Activated T-cell treated with anti-CD3 and anti-CD28 coated beads, Interleukin-2, amount 50 U/mL, for 4 hours (primary cell): ENCODE data around the gene NEU1. TPM values are rescaled to one million over a fixed set of nuclear protein-coding genes. Genes with fewer than 3 reads are reported as not detected.
"Not testable (repeated sequence)": the region's sequence is repeated elsewhere in the genome, so short reads cannot be mapped to it uniquely, and the experiment has no call there.

Source experiments
- ATAC-seq, 2 donors: fragments of 200-7000 bp; cut with Tn5 transposase; one replicate each; pipeline ENCODE4 v1.10.0; 2021
- DNase-seq: peaks from one replicate; pipeline ENCODE4 v3.0.0-alpha.2; 2020
- H3K27me3 Mint-ChIP-seq: one replicate; pipeline ENCODE4 v1.8.0; 2021; ENCODE audit warnings: low read depth, mixed read lengths
- H3K36me3 Mint-ChIP-seq: one replicate; pipeline ENCODE4 v1.8.0; 2022; ENCODE audit warnings: mixed read lengths; ENCODE audit not compliant: insufficient read depth
- H3K4me1 Mint-ChIP-seq: one replicate; pipeline ENCODE4 v1.8.0; 2021; ENCODE audit warnings: low read depth, mixed read lengths
- H3K4me3 Mint-ChIP-seq: one replicate; pipeline ENCODE4 v1.8.0; 2021; ENCODE audit warnings: mild to moderate bottlenecking, moderate library complexity, mixed read lengths
- H3K9me3 Mint-ChIP-seq: one replicate; pipeline ENCODE4 v1.8.0; 2021; ENCODE audit warnings: mixed read lengths
- total RNA-seq, 3 donors: library from RNA; stranded (reverse); gene quantifications; one replicate each; pipeline ENCODE4 v1.2.1, GENCODE V29; 2021

NEU1 gene
- 10 to 100 TPM; 25.6 to 26.7 (median 26.0) TPM for total RNA-seq

- DNase-seq = peak; percentile 98
- Mint-ChIP-seq H3K27me3 (no peaks in the 10 kb centered on the region), H3K36me3 (peaks cover 12% of the 10 kb centered on the region), H3K9me3 (no peaks in the 10 kb centered on the region), H3K4me3 (peak within 1 kb of the TSS; percentile 89), H3K4me1 (peaks cover 18% of the 10 kb centered on the region)
- ATAC-seq = peak; percentile 97
These were observed at the start of gene NEU1 for GRCh38 chr6:31862344-31863235. NEU1 (minus strand) TSS chr6:31862821; CDS start chr6:31862776, 45 bp downstream.

DNA sequence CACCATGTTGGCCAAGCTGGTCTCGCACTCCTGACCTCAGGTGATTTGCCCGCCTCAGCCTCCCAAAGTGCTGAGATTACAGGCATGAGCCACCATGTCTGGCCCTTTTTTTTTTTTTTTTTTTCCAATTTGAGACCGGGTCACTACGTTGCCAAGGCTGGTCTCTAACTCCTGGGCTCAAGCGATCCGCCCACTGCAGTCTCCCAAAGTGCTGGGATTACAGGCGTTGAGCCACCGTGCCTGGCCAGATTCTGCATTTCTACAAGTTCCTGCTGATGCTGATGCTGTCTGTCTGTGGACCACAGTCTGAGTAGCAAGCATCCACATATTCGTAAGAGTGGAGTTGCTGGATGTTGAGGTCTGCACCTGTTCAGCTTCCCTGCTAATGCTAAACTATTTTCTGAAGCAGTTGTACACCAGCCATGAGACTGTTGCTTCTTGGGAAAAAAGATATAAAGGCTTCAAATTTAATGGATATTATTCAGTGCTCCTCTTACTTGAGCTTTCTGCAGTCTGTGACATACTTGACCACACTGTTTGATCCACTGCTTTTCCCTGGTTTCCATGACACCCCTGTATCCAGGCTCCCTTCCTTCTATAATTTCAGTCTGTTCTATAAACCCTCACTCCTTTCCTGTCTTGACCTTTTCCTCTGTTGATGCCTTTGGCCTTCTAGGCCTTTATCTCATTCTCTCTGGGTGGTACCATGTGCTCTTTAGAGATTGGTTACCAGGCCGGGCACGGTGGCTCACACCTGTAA lies 49.4 kb upstream of the NEU1 start:
- ATAC-seq = no peak
- Mint-ChIP-seq H3K27me3 (peaks cover 13% of the 10 kb centered on the region), H3K9me3 (no peaks in the 10 kb centered on the region), H3K36me3 (no peaks in the 10 kb centered on the region), H3K4me1 (peaks cover 7% of the 10 kb centered on the region), H3K4me3 (no peak overlapping the region)
- DNase-seq = no peak

- H3K9me3 Mint-ChIP-seq, H3K4me3 Mint-ChIP-seq, ATAC-seq, H3K4me1 Mint-ChIP-seq, H3K36me3 Mint-ChIP-seq, DNase-seq: not testable (repeated sequence)
- H3K27me3 Mint-ChIP-seq = peaks cover 11% of the 10 kb centered on the region
These were observed 46.7 kb upstream of the NEU1 start for GRCh38 chr6:31909298-31909697.

GRCh38 chr6:31908791-31909190 lies 46.2 kb upstream of the NEU1 start:
- H3K9me3 Mint-ChIP-seq = no peaks in the 10 kb centered on the region
- H3K4me1 Mint-ChIP-seq = peaks cover 7% of the 10 kb centered on the region
- DNase-seq (no peak), ATAC-seq (peak; percentile 51 to 54)
- H3K4me3 Mint-ChIP-seq = no peak overlapping the region
- H3K27me3 Mint-ChIP-seq = peaks cover 11% of the 10 kb centered on the region
- H3K36me3 Mint-ChIP-seq = no peaks in the 10 kb centered on the region

- ATAC-seq, H3K9me3 Mint-ChIP-seq, H3K4me1 Mint-ChIP-seq, DNase-seq, H3K4me3 Mint-ChIP-seq, H3K36me3 Mint-ChIP-seq: not testable (repeated sequence)
- peaks cover 11% of the 10 kb centered on the region for H3K27me3 Mint-ChIP-seq
These were observed 45.6 kb upstream of the NEU1 start for GRCh38 chr6:31908255-31908654.

- Mint-ChIP-seq H3K27me3 (peaks cover 10% of the 10 kb centered on the region), H3K4me3 (no peak overlapping the region), H3K36me3 (no peaks in the 10 kb centered on the region), H3K9me3 (no peaks in the 10 kb centered on the region), H3K4me1 (peaks cover 15% of the 10 kb centered on the region)
- peak; percentile 25 to 44 for ATAC-seq
- DNase-seq = no peak
These were observed 44.7 kb upstream of the NEU1 start for GRCh38 chr6:31907158-31907813.

DNA sequence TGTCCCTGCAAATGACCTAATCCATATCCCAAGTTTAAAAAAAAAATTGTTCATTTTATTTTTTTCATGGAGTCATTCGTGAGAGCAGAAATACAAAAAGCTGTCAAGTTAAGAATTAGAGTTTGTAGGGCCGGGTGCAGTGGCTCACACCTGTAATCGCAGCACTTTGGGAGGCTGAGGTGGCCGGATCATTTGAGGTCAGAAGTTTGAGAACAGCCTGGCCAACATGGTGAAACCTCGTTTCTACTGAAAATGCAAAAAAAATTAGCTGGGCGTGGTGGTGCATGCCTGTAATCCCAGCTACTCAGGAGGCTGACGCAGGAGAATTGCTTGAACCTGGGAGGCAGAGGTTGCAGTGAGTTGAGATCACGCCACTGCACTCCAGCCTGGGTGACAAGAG lies 44.1 kb upstream of the NEU1 start:
- DNase-seq, ATAC-seq, H3K36me3 Mint-ChIP-seq, H3K27me3 Mint-ChIP-seq, H3K4me3 Mint-ChIP-seq, H3K9me3 Mint-ChIP-seq: not testable (repeated sequence)
- H3K4me1 Mint-ChIP-seq = peaks cover 15% of the 10 kb centered on the region

DNA sequence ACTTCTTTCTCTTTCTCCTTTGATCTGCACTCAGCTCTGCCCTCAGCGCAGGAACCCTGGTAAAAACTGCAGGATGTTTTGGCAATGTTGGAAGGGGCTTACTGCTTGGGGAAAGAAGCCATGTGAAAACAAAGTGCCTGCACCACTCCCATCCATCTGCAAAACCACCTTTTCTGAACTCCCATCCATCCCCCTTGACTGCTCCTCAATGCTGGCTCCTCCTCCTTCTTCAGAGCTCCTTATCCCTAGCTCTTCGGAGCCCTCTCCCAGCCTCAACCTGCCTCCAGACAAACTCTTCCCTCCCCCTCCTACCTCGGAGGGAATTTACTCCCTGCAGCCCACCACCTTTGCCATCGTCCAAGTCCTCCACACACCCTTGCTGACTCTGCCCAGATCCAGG lies 43.5 kb upstream of the NEU1 start:
- Mint-ChIP-seq H3K27me3 (peaks cover 9% of the 10 kb centered on the region), H3K9me3 (no peaks in the 10 kb centered on the region), H3K4me3 (no peak overlapping the region), H3K4me1 (peaks cover 13% of the 10 kb centered on the region), H3K36me3 (no peaks in the 10 kb centered on the region)
- no peak for ATAC-seq
- DNase-seq = no peak

DNA sequence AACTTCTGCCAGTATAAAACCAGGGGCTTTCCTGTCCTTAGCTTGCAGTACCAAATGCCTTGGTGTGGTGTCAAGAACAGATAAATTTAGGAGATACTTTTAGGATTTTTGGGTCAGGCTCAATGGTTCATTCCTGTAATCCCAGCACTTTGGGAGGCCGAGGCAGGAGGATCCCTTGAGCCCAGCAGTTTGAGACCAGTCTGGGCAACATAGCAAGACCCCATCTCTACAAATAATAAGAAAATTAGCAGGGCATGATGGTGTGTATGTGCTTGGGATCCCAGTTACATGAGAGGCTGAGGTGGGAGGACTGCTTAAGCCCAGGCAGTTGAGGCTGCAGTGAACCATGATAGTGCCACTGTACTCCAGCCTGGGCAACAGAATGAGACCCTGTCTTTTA lies 42.4 kb upstream of the NEU1 start:
- ATAC-seq (no peak), DNase-seq (no peak)
- H3K9me3 Mint-ChIP-seq = no peaks in the 10 kb centered on the region
- no peak overlapping the region for H3K4me3 Mint-ChIP-seq
- peaks cover 9% of the 10 kb centered on the region for H3K4me1 Mint-ChIP-seq
- H3K36me3 Mint-ChIP-seq = no peaks in the 10 kb centered on the region
- H3K27me3 Mint-ChIP-seq = peaks cover 9% of the 10 kb centered on the region

- ATAC-seq (no peak), DNase-seq (no peak)
- Mint-ChIP-seq H3K27me3 (peaks cover 9% of the 10 kb centered on the region), H3K36me3 (no peaks in the 10 kb centered on the region), H3K9me3 (no peaks in the 10 kb centered on the region), H3K4me3 (no peak overlapping the region), H3K4me1 (peaks cover 17% of the 10 kb centered on the region)
These were observed 41.3 kb upstream of the NEU1 start for GRCh38 chr6:31903957-31904356.

DNA sequence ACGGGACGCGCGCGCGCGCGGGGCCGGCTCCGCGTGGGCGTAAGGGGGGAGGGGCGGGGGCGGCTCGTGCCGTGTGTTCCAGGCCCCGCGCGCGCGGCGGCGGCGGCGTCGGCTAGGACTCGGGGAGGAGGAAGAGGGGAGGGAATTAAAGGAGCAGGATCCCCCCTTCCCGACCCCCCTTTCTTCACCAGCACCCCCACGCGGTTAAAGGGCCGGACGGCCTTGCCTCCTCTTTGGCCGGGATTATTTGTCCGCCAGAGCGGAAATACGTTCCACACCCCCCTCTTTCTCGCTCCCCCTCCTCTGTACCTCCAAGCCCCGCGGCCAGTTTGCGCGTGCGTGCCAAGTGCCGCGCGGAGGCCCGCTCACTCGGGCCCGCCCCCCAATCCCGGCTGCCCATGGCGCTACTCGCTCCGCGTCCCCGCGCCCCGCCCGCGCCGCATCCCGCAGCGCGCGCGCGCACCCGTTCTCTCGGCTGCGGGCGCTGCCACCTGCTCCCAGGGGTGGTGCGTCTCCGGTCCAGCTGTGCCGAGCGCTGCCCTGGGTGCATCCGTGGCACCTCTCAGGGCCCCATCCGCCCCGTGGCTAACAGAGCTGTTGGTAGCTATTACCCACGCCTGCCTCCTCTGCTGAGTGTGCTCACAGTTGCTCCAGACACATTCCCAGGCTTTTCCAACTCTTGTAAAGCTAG lies 39.5 kb upstream of the NEU1 start, which contains the start of gene ZBTB12:
ZBTB12 (minus strand) TSS at position 134 of the 691 bp plus-strand sequence. CDS start 781 bp downstream, outside the sequence.
- DNase-seq (peak; percentile 77), ATAC-seq (peak; percentile 72 to 75)
- Mint-ChIP-seq H3K27me3 (peaks cover 4% of the 10 kb centered on the region), H3K9me3 (no peaks in the 10 kb centered on the region), H3K4me3 (peak within 1 kb of the TSS; percentile 81), H3K4me1 (peaks cover 25% of the 10 kb centered on the region), H3K36me3 (no peaks in the 10 kb centered on the region)

GRCh38 chr6:31901415-31901952 lies 38.9 kb upstream of the NEU1 start:
- no peaks in the 10 kb centered on the region for H3K9me3 Mint-ChIP-seq
- H3K27me3 Mint-ChIP-seq = peaks cover 4% of the 10 kb centered on the region
- DNase-seq (peak; percentile 71), ATAC-seq (peak; percentile 25 to 31)
- peak overlapping the region; percentile 56 for H3K4me3 Mint-ChIP-seq
- no peaks in the 10 kb centered on the region for H3K36me3 Mint-ChIP-seq
- H3K4me1 Mint-ChIP-seq = peaks cover 28% of the 10 kb centered on the region

- peak overlapping the region; percentile 56 for H3K4me3 Mint-ChIP-seq
- peaks cover 32% of the 10 kb centered on the region for H3K4me1 Mint-ChIP-seq
- no peaks in the 10 kb centered on the region for H3K36me3 Mint-ChIP-seq
- H3K9me3 Mint-ChIP-seq = no peaks in the 10 kb centered on the region
- ATAC-seq = no peak
- no peaks in the 10 kb centered on the region for H3K27me3 Mint-ChIP-seq
- DNase-seq = no peak
These were observed 38.3 kb upstream of the NEU1 start for GRCh38 chr6:31900917-31901414.
